Measurements from ENCODE around the gene ST6GALNAC1. TPM values are rescaled to one million over a fixed set of nuclear protein-coding genes. Genes with fewer than 3 reads are reported as not detected.

The ST6GALNAC1 gene
- total and polyA plus RNA-seq, 2 of the 13 experiments (the other 11 are each of a cell fraction or from before 2014, with no cell fraction given) = not detected

GRCh38 chr17:76690596-76691280 lies 47.2 kb upstream of the ST6GALNAC1 start (continued):
- TF ChIP-seq ZBTB4 (CRISPR knock-in tag; IDR thresholded peaks at IDR 0.05; ENCODE audit: borderline replicate concordance) = 0 out of 2 replicates have a peak, but pooled peaks have one; percentile 39
- 0 out of 2 replicates have a peak, but pooled peaks have one; percentile 1 for TF ChIP-seq ZNF136 (CRISPR knock-in tag; IDR thresholded peaks at IDR 0.05; ENCODE audit: low read depth)
- peak; percentile 96 for TF ChIP-seq ZNF121 (CRISPR knock-in tag; IDR thresholded peaks at IDR 0.05)
- no peak for TF ChIP-seq SNAPC4 (CRISPR knock-in tag; IDR thresholded peaks at IDR 0.05)
- peak; percentile 79 for TF ChIP-seq ZMYM3 (CRISPR knock-in tag; IDR thresholded peaks at IDR 0.05)

Data from HepG2 (cell line).